ENCODE measurements around the gene GLYR1.

Gene GLYR1

DNA sequence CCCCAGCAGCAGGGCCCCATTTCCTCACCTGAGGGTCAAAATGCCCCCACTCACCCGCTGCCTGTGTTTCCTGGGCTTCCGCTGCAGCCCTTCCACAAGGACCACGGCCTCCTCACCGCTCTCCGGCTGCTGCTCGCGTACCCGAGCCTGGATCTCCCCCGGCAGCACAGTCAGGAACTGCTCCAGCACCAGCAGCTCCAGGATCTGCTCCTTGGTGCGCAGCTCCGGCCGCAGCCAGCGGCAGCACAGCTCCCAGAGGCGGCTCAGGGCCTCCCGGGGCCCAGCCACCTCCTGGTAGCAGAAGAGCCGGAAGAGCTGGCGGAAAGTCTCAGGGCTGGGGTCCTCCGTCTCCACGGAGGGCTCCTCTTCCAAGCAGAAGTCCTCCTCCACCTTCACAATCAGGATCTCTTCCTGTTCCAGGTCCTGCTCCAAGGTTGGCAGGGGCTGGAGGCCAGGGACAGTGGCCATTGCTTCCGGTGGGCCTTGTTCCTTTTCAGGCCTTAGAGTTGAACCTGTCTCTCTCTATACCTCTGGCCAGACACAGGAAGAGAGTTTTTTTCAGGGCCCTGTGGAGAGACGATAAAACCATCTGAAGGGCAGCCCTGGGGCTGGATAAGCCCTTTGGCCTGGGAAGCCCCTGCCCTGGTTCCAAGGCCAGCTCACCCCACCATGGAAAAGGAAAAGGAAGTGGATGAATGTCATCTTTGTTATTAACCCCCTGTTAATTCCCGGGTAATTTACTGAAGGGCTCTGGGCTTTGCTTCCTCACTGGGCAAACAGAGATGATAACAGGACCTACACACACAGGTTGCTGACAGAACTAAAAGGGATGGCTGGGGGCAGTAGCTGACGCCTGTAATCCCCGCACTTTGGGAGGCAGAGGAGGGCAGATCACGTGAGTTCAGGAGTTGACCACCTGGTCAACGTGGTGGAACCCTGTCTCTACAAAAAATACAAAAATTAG, 81.3 kb downstream of the GLYR1 start:
- no peak for DNase-seq (ENCODE audit: low read depth in 2 of 2)

DNA sequence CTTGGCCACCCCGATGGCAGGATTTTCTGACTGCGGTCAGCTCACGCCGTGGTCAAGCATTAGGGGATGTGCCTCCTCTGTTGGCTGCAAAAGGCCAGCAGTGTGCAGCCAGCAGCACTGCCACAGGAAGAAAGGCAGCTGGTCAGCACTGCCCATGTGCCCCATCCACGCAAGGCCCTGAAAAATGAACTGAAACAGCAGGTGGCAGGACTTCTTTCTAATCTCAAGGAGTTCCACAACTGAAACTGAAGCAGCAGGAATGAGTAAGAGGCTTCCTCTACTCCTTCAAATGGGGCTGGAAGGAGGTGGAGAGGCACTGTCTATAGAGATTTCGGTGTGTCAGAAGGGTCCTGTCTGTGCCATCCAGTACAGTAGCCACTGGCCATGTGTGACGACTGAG, 83.3 kb downstream of the GLYR1 start:
- DNase-seq (ENCODE audit: low read depth in 2 of 2) = no peak

DNA sequence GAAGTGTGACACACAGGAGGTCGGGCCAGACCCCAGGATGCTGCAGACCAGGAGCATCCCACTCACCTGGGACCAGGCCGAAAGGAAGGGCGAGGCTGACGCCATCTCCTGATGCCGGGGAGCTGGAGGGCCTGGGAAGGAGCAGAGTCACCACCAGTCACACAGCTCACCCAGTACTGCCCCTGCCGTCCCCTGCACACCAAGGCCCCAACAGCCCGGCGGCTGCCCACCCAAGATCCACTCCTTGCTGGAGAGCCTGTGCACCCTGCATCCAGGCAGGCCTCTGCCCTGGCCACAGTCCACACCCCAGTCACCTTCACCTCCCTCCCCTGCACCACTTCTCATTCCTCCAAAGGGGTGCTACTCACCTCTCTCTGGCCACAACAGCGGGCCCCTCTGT, 84.9 kb downstream of the GLYR1 start:
- DNase-seq (ENCODE audit: low read depth in 2 of 2) = no peak

DNA sequence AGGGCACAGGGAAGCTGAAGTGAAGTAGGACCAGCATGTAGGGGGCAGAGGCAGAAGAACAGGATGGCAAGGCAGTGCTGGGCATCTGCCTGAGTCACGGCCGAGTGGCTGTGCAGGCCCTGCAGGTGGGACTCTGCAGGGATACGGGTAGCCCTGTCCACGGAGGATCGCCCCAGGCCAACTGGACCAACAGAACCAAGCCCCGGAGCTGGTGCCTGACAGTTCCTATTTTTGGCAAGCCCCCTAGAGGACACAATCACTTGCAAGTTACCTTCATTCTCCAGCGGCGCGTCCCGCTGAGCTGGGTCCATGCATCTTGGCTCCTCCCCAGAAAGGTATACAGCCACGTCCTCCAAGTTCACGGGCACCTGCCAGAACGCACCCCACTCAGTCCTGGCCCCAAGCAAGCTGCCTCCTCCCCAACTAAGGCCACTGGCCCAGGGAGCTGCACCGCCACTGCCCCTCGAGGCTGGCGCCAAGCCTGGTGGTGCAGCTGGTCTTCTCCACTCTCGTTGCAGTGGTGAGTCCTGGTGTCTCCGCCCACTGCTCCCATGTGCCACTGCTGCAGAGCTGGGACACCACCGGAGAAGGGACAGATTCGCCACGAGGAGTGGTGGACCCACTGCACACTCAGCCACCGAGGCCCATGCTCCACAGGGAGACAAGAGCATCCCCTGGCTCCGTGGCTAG, 86.7 kb downstream of the GLYR1 start:
- DNase-seq (ENCODE audit: low read depth in 2 of 2) = no peak

DNA sequence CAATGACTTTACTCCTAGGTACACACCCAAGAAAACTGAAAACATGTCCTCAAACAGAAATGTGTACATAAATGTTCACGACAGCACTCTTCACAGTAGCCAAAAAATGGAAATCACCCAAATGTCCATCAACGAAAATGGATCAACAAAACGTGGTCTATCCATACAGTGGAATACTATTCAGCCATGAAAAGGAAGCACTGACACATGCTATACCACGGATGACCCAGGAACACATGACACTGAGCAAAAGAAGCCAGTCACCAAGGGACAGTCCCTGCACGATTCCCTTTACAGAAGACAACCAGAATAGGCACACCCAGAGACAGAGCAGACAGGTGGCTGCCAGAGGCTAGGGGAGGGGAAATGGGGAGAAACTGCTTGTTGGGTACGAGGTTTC, 91.4 kb downstream of the GLYR1 start:
- DNase-seq (ENCODE audit: low read depth in 2 of 2) = no peak

DNA sequence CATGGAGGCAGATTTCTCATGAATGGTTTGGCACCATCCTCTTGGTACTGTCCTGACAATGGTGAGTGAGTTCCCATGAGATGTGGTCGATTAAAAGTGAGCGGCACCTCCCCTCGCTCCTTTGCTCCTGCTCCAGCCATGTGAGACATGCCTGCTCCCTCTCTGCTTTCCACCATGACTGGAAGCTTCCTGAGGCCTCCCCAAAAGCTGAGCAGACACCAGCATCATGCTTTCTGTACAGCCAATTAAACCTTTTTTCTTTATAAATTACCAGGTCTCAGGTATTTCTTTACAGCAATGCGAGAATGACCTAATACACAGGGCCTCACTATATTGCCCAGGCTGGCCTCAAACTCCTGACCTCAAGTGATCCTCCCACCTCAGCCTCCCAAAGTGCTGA, 92.2 kb downstream of the GLYR1 start:
- no peak for DNase-seq (ENCODE audit: low read depth in 2 of 2)

DNA sequence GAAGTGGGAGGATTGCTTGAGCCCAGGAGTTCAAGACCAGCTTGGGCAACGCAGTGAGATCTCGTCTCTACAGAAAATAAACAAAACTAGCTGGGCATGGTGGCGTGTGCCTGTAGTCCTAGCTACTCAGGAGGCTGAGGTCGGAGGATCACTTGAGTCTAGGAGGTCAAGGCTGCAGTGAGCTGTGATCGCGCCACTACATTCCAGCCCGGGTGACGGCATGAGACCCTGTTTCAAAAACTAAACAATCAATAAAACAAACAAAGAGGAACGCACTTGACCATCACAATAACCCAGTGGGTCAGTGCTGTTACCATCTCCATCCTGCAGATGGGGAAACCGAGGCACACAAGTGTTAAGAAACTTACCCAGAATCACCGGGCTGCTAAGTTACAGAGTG, 93.9 kb downstream of the GLYR1 start:
- no peak for DNase-seq (ENCODE audit: low read depth in 2 of 2)

Data from stimulated activated CD4-positive, alpha-beta T cell treated with anti-CD3 and anti-CD28 coated beads, Interleukin-12 subunit alpha, Interleukin-12 subunit beta, amount 100 ng/mL, for 24 hours (primary cell).